ENCODE data around the gene MAEA. TPM values are rescaled to one million over a fixed set of nuclear protein-coding genes. Genes with fewer than 3 reads are reported as not detected.

MAEA gene
- total and polyA plus RNA-seq, 9 of the 15 experiments (the other 6 are each of a cell fraction or from before 2014, with no cell fraction given), result 2.1 to 86.5 (median 45.0) TPM

GRCh38 chr4:1346781-1347409 lies 57.2 kb downstream of the MAEA start, which contains the start of gene UVSSA (continued):
- peak; percentile 96 for TF ChIP-seq VEZF1 (CRISPR knock-in tag; IDR thresholded peaks at IDR 0.05)
- TF ChIP-seq RB1 (IDR thresholded peaks at IDR 0.05; ENCODE audit: low read depth), result peak; percentile 76
- no peak for TF ChIP-seq ZNF695 (CRISPR knock-in tag; IDR thresholded peaks at IDR 0.05)
- no peak for TF ChIP-seq ZNF407 (IDR thresholded peaks at IDR 0.05; ENCODE audit: low read depth)
- TF ChIP-seq SRSF9 (IDR thresholded peaks at IDR 0.05; ENCODE audit: borderline replicate concordance, low read depth, low read length), result no peak
- no peak for TF ChIP-seq RBM39 (optimal IDR thresholded peaks at IDR 0.05; ENCODE audit: low read depth, low read length)
- TF ChIP-seq RNF2 (IDR thresholded peaks at IDR 0.05), result no peak
- peak; percentile 30; the same call in 1 of the 2 replicates for TF ChIP-seq POLR2AphosphoS5 (IDR thresholded peaks at IDR 0.05; ENCODE audit: control insufficient read depth, insufficient read depth, low read depth, low read length)
- TF ChIP-seq RCOR1 (IDR thresholded peaks at IDR 0.05; ENCODE audit: borderline replicate concordance in 1 of 2, low read depth in 2 of 2, low read length in 2 of 2), result 0 out of 4 replicates have a peak, but pooled peaks of 1 of the 2 experiments have one; percentile 3
- TF ChIP-seq NFRKB (IDR thresholded peaks at IDR 0.05; ENCODE audit: low read depth), result no peak
- TF ChIP-seq ZNF324 (CRISPR knock-in tag; IDR thresholded peaks at IDR 0.05), result no peak
- no peak for TF ChIP-seq ZNF316 (IDR thresholded peaks at IDR 0.05)
- no peak for TF ChIP-seq ZNF583 (CRISPR knock-in tag; IDR thresholded peaks at IDR 0.05)
- no peak for TF ChIP-seq ZNF764 (CRISPR knock-in tag; IDR thresholded peaks at IDR 0.05; ENCODE audit: low read depth)
- TF ChIP-seq, protein P1, sequence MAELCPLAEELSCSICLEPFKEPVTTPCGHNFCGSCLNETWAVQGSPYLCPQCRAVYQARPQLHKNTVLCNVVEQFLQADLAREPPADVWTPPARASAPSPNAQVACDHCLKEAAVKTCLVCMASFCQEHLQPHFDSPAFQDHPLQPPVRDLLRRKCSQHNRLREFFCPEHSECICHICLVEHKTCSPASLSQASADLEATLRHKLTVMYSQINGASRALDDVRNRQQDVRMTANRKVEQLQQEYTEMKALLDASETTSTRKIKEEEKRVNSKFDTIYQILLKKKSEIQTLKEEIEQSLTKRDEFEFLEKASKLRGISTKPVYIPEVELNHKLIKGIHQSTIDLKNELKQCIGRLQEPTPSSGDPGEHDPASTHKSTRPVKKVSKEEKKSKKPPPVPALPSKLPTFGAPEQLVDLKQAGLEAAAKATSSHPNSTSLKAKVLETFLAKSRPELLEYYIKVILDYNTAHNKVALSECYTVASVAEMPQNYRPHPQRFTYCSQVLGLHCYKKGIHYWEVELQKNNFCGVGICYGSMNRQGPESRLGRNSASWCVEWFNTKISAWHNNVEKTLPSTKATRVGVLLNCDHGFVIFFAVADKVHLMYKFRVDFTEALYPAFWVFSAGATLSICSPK (IDR thresholded peaks at IDR 0.05; ENCODE audit: borderline replicate concordance), result no peak
- TF ChIP-seq ZFP30 (CRISPR knock-in tag; IDR thresholded peaks at IDR 0.05; ENCODE audit: borderline replicate concordance), result no peak
- peak; percentile 94 for TF ChIP-seq GABPB1 (CRISPR knock-in tag; IDR thresholded peaks at IDR 0.05)
- TF ChIP-seq MTA1 (IDR thresholded peaks at IDR 0.05; ENCODE audit: borderline replicate concordance), result no peak
- TF ChIP-seq ASH1L (IDR thresholded peaks at IDR 0.05; ENCODE audit: borderline replicate concordance, low read depth, partially characterized antibody), result no peak
